ENCODE data around the gene RAD21L1. TPM values are rescaled to one million over a fixed set of nuclear protein-coding genes. Genes with fewer than 3 reads are reported as not detected.

Gene RAD21L1
- total and polyA plus RNA-seq, 8 donors = not detected

DNA sequence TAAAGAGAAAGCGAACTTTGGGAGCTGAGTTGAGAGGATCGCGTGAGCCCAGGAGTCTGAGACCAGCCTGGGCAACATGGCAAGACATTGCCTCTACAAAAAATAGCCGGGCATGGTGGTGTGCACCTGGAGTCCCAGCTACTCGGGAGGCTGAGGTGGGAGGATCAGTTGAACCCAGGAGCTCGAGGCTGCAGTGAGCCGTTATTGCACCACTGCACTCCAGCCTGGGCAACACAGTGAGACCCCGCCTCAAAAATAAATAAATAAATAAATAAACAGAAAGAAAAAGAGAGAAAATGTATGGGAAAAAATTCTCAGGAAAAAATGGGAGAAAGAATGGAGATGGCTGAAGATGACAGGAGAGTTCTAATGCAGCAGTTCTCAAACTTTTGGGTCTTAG lies 20.0 kb upstream of the RAD21L1 start:
- Histone ChIP-seq H3K27ac (no peak overlapping the region), H3K27me3 (no peaks in the 10 kb centered on the region), H3K4me1 (no peaks in the 10 kb centered on the region), H3K4me3 (no peak overlapping the region), H3K9me3 (no peaks in the 10 kb centered on the region), H3K36me3 (no peaks in the 10 kb centered on the region)
- TF ChIP-seq, protein P1, sequence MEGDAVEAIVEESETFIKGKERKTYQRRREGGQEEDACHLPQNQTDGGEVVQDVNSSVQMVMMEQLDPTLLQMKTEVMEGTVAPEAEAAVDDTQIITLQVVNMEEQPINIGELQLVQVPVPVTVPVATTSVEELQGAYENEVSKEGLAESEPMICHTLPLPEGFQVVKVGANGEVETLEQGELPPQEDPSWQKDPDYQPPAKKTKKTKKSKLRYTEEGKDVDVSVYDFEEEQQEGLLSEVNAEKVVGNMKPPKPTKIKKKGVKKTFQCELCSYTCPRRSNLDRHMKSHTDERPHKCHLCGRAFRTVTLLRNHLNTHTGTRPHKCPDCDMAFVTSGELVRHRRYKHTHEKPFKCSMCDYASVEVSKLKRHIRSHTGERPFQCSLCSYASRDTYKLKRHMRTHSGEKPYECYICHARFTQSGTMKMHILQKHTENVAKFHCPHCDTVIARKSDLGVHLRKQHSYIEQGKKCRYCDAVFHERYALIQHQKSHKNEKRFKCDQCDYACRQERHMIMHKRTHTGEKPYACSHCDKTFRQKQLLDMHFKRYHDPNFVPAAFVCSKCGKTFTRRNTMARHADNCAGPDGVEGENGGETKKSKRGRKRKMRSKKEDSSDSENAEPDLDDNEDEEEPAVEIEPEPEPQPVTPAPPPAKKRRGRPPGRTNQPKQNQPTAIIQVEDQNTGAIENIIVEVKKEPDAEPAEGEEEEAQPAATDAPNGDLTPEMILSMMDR (IDR thresholded peaks at IDR 0.05) = no peak
- 84 to 88% methylated on average over 8 of the region's 8 CpGs for WGBS, 2 donors
- DNase-seq (no peak), ATAC-seq (no peak), FAIRE-seq (no peak)
- intact Hi-C loops (cut with DNase I) = no loop called here

DNA sequence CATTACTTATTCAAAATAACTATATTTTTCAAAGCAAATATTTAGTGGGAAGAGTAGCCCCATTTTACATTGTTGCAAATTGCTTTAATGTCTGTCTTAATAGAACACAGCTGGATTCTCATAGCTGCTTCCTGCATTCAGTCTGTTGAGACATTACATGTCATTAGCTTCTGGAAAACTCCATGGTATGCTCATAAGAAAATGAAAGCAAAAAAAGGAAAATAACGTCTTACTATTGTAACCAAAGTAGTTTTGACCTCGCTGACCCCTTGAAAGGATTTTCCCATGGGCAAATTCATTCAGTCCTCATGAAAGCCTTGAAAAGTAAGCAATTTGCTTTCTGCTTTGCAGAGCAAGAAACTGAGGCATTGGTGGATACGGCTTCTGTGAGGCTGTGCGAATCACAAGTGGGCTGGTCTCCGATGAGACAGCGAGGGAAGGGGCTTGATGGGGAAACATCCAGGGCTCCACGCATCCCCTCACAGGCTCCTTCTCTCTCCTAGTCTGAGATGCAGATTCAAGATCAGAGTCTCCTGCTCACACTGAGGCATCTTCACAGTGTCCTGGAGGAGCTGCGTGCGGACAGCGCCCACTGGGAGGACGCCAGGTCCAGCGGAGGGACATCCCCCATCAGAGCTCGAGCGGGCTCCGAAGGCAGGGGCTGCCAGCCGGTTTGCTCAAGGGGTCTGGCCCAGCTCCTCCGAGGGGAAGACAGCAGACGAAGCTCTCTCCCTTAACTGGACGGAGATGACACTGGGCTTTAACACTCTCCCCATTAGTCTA lies 19.3 kb upstream of the RAD21L1 start:
- Histone ChIP-seq H3K9me3 (no peaks in the 10 kb centered on the region), H3K27ac (no peak overlapping the region), H3K4me3 (no peak overlapping the region), H3K36me3 (no peaks in the 10 kb centered on the region), H3K27me3 (no peaks in the 10 kb centered on the region), H3K4me1 (no peaks in the 10 kb centered on the region)
- no peak for DNase-seq
- no peak for ATAC-seq
- intact Hi-C loops (cut with DNase I) = no loop called here
- WGBS, 2 donors = 69 to 74% methylated on average over 19 of the region's 19 CpGs
- FAIRE-seq = no peak
- TF ChIP-seq, protein P1 (IDR thresholded peaks at IDR 0.05) = no peak

DNA sequence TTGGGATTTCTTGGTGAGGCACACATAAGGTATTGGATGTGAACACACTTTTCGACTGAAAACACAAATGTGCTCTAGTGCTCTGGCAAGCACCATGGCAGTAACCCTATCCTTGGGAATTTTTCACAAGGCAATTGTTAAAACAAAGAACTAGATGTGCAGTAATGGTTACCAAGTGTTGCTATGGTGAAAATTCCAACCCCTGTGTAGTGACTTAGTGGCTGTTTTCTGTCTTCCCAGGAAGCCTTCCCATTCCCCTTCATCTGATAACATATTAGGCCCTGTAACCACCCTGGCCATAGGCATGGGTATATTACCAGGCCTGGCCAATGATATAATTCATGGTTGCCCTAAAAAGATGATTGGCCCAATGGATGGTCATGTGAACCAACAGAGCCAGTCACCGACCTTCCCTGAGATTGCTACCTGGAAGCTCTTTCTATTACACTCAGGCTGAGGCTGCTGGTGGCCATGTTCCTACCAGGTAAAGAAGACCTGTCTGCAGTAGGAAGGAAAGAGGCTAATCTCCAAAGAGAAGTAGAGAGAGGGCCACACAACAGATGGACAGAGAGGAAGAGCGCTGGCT lies 18.5 kb upstream of the RAD21L1 start:
- H3K36me3 ChIP-seq = no peaks in the 10 kb centered on the region
- H3K27ac ChIP-seq = no peak overlapping the region
- no peak overlapping the region for H3K4me3 ChIP-seq
- FAIRE-seq (no peak), ATAC-seq (no peak), DNase-seq (no peak)
- no peaks in the 10 kb centered on the region for H3K9me3 ChIP-seq
- H3K27me3 ChIP-seq = peaks cover 0 to 2% (median 0%) of the 10 kb centered on the region in 4 donors
- WGBS, 2 donors = 80 to 84% methylated on average over 3 of the region's 3 CpGs
- TF ChIP-seq, protein P1 (IDR thresholded peaks at IDR 0.05) = no peak
- intact Hi-C loops (cut with DNase I) = no loop called here
- no peaks in the 10 kb centered on the region for H3K4me1 ChIP-seq

DNA sequence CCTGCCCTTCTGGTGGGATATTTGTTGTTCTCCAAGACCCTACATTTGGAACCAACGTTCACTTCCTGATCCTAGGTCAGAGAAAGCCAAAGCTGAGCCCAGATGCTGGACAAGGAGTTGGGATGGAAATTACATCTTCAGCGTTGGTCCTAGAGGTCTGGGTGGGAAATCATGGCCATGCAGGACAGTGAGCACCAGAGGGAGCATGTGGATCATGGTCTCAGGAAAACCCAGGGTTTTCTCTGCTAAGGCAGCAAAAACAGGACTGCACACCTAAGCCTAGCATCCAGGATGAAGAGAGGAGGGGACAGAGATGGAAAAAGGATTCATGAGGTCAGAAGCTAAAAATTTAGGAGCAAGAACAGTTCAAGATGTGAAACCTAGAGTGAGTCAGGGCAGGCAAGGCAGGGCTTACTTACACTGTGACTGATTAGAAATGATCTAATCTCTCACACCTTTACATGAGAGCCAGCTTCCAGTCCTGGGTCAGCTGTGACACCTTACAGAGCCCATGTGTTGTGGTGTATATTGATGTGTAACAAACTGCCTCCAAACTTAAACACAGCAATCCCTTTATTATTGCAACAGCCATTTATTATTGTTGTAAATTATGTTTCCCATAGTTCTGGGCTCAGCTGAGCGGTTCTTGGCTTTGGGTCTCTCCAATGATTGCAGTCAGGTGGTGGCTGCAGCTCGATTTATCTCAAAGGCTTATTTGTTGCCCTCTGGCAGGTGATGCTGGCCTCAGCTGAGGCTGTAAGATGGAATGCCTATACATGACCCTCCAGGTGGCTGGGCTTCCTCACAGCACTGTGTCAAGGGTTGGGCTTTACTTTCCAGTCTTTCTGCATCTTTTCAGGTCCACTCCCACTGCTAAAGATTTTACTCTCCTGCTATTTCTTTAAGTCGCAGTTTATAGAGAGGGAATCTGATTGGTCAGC lies 16.1 kb upstream of the RAD21L1 start:
- Histone ChIP-seq H3K9me3 (no peaks in the 10 kb centered on the region), H3K27me3 (peaks cover 0 to 5% (median 0%) of the 10 kb centered on the region in 4 donors), H3K27ac (no peak overlapping the region), H3K4me3 (no peak overlapping the region), H3K36me3 (no peaks in the 10 kb centered on the region), H3K4me1 (no peaks in the 10 kb centered on the region)
- 34 to 41% methylated on average over 5 of the region's 5 CpGs for WGBS, 2 donors
- DNase-seq (no peak), FAIRE-seq (no peak), ATAC-seq (no peak)
- TF ChIP-seq, protein P1 (IDR thresholded peaks at IDR 0.05) = no peak
- intact Hi-C loops (cut with DNase I) = no loop called here

All from pancreas (tissue), 10 donors.